GM06990 (cell line): ENCODE results near the gene MGAT1.

Source experiments
- DNase-seq: peaks from one replicate; pipeline ENCODE4 v3.0.0-alpha.2; 2011; ENCODE audit not compliant: insufficient read length; ENCODE audit errors: extremely low read depth
- H3K27me3 ChIP-seq: replicated peaks from 2 replicates; pipeline ENCODE4 v1.6.0; 2011; ENCODE audit warnings: low read length; ENCODE audit not compliant: control insufficient read depth, insufficient read depth
- H3K36me3 ChIP-seq: 2 replicates; pipeline ENCODE4 v1.5.1; 2011; ENCODE audit warnings: low read length; ENCODE audit not compliant: control insufficient read depth, insufficient read depth
- H3K4me3 ChIP-seq: replicated peaks from 2 replicates; pipeline ENCODE4 v1.5.1; 2011; ENCODE audit warnings: low read depth, mild to moderate bottlenecking, control low read depth, low read length
- CTCF ChIP-seq: IDR thresholded peaks from 2 replicates; pipeline ENCODE4 v1.5.1; 2011; ENCODE audit warnings: low read length, control low read depth, mild to moderate bottlenecking, inconsistent platforms; ENCODE audit not compliant: insufficient read depth, poor library complexity, severe bottlenecking

MGAT1 gene

GRCh38 chr5:180813420-180813819 lies 10.8 kb upstream of the MGAT1 start:
- no peaks in the 10 kb centered on the region for H3K27me3 ChIP-seq
- H3K36me3 ChIP-seq, result no peaks in the 10 kb centered on the region
- DNase-seq, result no peak
- peak; percentile 53 for TF ChIP-seq CTCF
- H3K4me3 ChIP-seq, result no peak overlapping the region

GRCh38 chr5:180811623-180812124 lies 9.1 kb upstream of the MGAT1 start:
- Histone ChIP-seq H3K4me3 (peak overlapping the region; percentile 83), H3K27me3 (no peaks in the 10 kb centered on the region), H3K36me3 (no peaks in the 10 kb centered on the region)
- no peak for TF ChIP-seq CTCF
- no peak for DNase-seq

GRCh38 chr5:180810959-180811622 lies 8.5 kb upstream of the MGAT1 start:
- TF ChIP-seq CTCF, result no peak
- H3K27me3 ChIP-seq, result no peaks in the 10 kb centered on the region
- H3K36me3 ChIP-seq, result no peaks in the 10 kb centered on the region
- DNase-seq, result no peak
- peak overlapping the region; percentile 83 for H3K4me3 ChIP-seq

GRCh38 chr5:180810210-180810958 lies 7.8 kb upstream of the MGAT1 start:
- peak; percentile 98 for DNase-seq
- Histone ChIP-seq H3K36me3 (no peaks in the 10 kb centered on the region), H3K27me3 (no peaks in the 10 kb centered on the region), H3K4me3 (peak overlapping the region; percentile 83)
- TF ChIP-seq CTCF, result no peak

GRCh38 chr5:180809403-180810209 lies 7.0 kb upstream of the MGAT1 start:
- Histone ChIP-seq H3K36me3 (no peaks in the 10 kb centered on the region), H3K27me3 (no peaks in the 10 kb centered on the region), H3K4me3 (peak overlapping the region; percentile 83)
- TF ChIP-seq CTCF, result no peak
- no peak for DNase-seq
